HepG2 (cell line): Measurements from ENCODE around the gene KIF6. TPM values are rescaled to one million over a fixed set of nuclear protein-coding genes. Genes with fewer than 3 reads are reported as not detected.

Source experiments
- ATAC-seq: fragments of 200-7000 bp; cut with Tn5 transposase; 3 replicates; pipeline ENCODE4 v1.9.1; 2020; ENCODE audit warnings: mild to moderate bottlenecking, moderate library complexity
- BruUV-seq: library from RNA; stranded (reverse); fragments of 400-500 nt; replicated peaks from 2 replicates; lab custom pipeline; 2021; lab: Mats Ljungman, UMichigan
- CTCF ChIA-PET: fragments of 300-600 bp; formaldehyde crosslinking; extraction: SDS; loops from one replicate; lab custom pipeline; 2021; ENCODE audit warnings: low total read pairs, inconsistent platforms, low intra/inter-chr PET ratio; lab: Yijun Ruan, JAX
- POLR2A ChIA-PET: fragments of 350-600 bp; sonication (Branson Sonifier 250); formaldehyde crosslinking; loops from one replicate; lab custom pipeline; 2020; ENCODE audit warnings: antibody characterized with exemption, inconsistent platforms; lab: Yijun Ruan, JAX
- DNase-seq: peaks from one replicate; pipeline ENCODE4 v3.0.0-alpha.2; 2015; ENCODE audit warnings: low spot score
- FAIRE-seq: peaks from 3 replicates; lab custom pipeline; 2011; peaks lifted over from hg19 to GRCh38; lab: Jason Lieb, UNC
- H2AFZ ChIP-seq: one replicate; pipeline ENCODE4 v1.6.1; 2011; ENCODE audit warnings: low read length, inconsistent platforms
- H3K27ac ChIP-seq: fragments of 300-600 bp; 3 replicates; pipeline ENCODE4 v1.8.0; 2011; ENCODE audit warnings: mixed run types, mild to moderate bottlenecking, mixed read lengths, low read length, inconsistent platforms; ENCODE audit not compliant: insufficient read depth; ENCODE audit errors: extremely low read length
- H3K27me3 ChIP-seq, 2 experiments: fragments of 200-600 bp in 1 of 2; 2 replicates in 1 of 2; 3 replicates in 1 of 2; pipeline versions ENCODE4 v1.6.0 to v1.8.0; 2011; ENCODE audit warnings: low read length in 2 of 2, mild to moderate bottlenecking in 2 of 2, moderate library complexity in 2 of 2, inconsistent platforms in 1 of 2; ENCODE audit not compliant: insufficient read depth in 2 of 2, control insufficient read depth in 1 of 2
- H3K36me3 ChIP-seq, 2 experiments: fragments of 200-600 bp in 1 of 2; replicated peaks in 1 of 2; 2 replicates in 1 of 2; 3 replicates in 1 of 2; pipeline versions ENCODE4 v1.5.1 to v1.8.0; 2011; ENCODE audit warnings: low read length in 2 of 2, inconsistent platforms in 1 of 2; ENCODE audit not compliant: insufficient read depth in 2 of 2, control insufficient read depth in 1 of 2
- H3K4me1 ChIP-seq: 2 replicates; pipeline ENCODE4 v1.5.1; 2012; ENCODE audit warnings: low read length, inconsistent platforms; ENCODE audit not compliant: insufficient read depth
- H3K4me2 ChIP-seq: 2 replicates; pipeline ENCODE4 v1.6.0; 2011; ENCODE audit warnings: low read depth, low read length, inconsistent platforms
- H3K4me3 ChIP-seq, 3 experiments: fragments of 200-600 bp in 1 of 3; sonication (generic), shearing (Covaris generic) in 1 of 3; replicated peaks in 1 of 3; 2 replicates each; pipeline ENCODE4 v1.5.1; 2011 to 2016; ENCODE audit warnings: low read length in 3 of 3, inconsistent platforms in 2 of 3, low read depth in 2 of 3, mild to moderate bottlenecking in 2 of 3, control low read depth in 1 of 3, mixed read lengths in 1 of 3; ENCODE audit not compliant: insufficient read depth in 1 of 3
- H3K79me2 ChIP-seq: one replicate; pipeline ENCODE4 v1.6.1; 2011; ENCODE audit warnings: low read length, inconsistent platforms; ENCODE audit not compliant: insufficient read depth
- H3K9ac ChIP-seq: 2 replicates; pipeline ENCODE4 v1.6.0; 2011; ENCODE audit warnings: mild to moderate bottlenecking, low read depth, low read length, inconsistent platforms; ENCODE audit not compliant: insufficient read depth
- H3K9me3 ChIP-seq: 2 replicates; pipeline ENCODE4 v1.5.1; 2012; ENCODE audit warnings: mild to moderate bottlenecking, low read length
- H4K20me1 ChIP-seq: 2 replicates; pipeline ENCODE4 v1.6.0; 2011; ENCODE audit warnings: inconsistent platforms, mild to moderate bottlenecking, low read length, moderate library complexity; ENCODE audit not compliant: insufficient read depth
- HOXA3 ChIP-seq: sonication (generic); formaldehyde crosslinking; IDR thresholded peaks from 2 replicates; pipeline ENCODE4 v1.5.0; 2020; ENCODE audit warnings: missing genetic modification reagents
- KDM3A ChIP-seq: IDR thresholded peaks from 2 replicates; pipeline ENCODE4 v1.6.1; 2018; ENCODE audit warnings: low read depth, missing compliant biosample characterization
- MLLT10 ChIP-seq: sonication (generic); formaldehyde crosslinking; IDR thresholded peaks from 2 replicates; pipeline ENCODE4 v1.4.0; 2020; ENCODE audit warnings: missing genetic modification reagents
- PAF1 ChIP-seq: IDR thresholded peaks from 2 replicates; pipeline ENCODE4 v1.6.1; 2016; ENCODE audit warnings: missing genetic modification reagents, missing compliant biosample characterization
- PAWR ChIP-seq: sonication (generic); formaldehyde crosslinking; IDR thresholded peaks from 2 replicates; pipeline ENCODE4 v1.4.0; 2020; ENCODE audit warnings: missing genetic modification reagents, mild to moderate bottlenecking, borderline replicate concordance
- RAD21 ChIP-seq: fragments of 450-650 bp; formaldehyde crosslinking; IDR thresholded peaks from 2 replicates; pipeline ENCODE4 v1.5.0; 2020; ENCODE audit warnings: mild to moderate bottlenecking
- SAP130 ChIP-seq: IDR thresholded peaks from 2 replicates; pipeline ENCODE4 v1.6.1; 2016; ENCODE audit warnings: low read depth
- TSC22D2 ChIP-seq: sonication (generic); formaldehyde crosslinking; IDR thresholded peaks from 2 replicates; pipeline ENCODE4 v1.5.1; 2020; ENCODE audit warnings: missing genetic modification reagents, mild to moderate bottlenecking, borderline replicate concordance
- ZFP36L1 ChIP-seq: sonication (generic); formaldehyde crosslinking; IDR thresholded peaks from 2 replicates; pipeline ENCODE4 v1.8.0; 2022; ENCODE audit warnings: mild to moderate bottlenecking, missing genetic modification reagents, moderate library complexity
- ZNF430 ChIP-seq: sonication (generic); formaldehyde crosslinking; IDR thresholded peaks from 2 replicates; pipeline ENCODE4 v1.9.0; 2021; ENCODE audit warnings: mild to moderate bottlenecking, missing genetic modification reagents
- ZSCAN21 ChIP-seq: sonication (generic); formaldehyde crosslinking; IDR thresholded peaks from 2 replicates; pipeline ENCODE4 v1.8.0; 2022; ENCODE audit warnings: mild to moderate bottlenecking, missing genetic modification reagents, moderate library complexity, borderline replicate concordance
- WGBS: methylation state at CpG from one replicate; pipeline ENCODE4 v1.1.6; 2017; ENCODE audit warnings: low lambda C conversion rate; 5-methylcytosine and 5-hydroxymethylcytosine counted together
- in situ Hi-C: cut with HindIII; loops from 2 replicates; pipeline ENCODE4 v1.10.0; 2017; ENCODE audit warnings: low pct_unique_long_range_greater_than_20kb; ENCODE audit not compliant: extremely low pct_ligation_motif_present
- intact Hi-C: fragments of 100-400 bp; cut with micrococcal nuclease; formaldehyde crosslinking; loops from one replicate; pipeline ENCODE4 v1.10.0; 2022; ENCODE audit not compliant: unreplicated experiment
- polyA plus RNA-seq, 8 experiments: library from polyadenylated mRNA; depleted of rRNA in 3 of 8; stranded (reverse) in 7 of 8; unstranded in 1 of 8; fragments of >200 nt; fragmentation: Illumina TruSeq in 4 of 8; extraction: Trizol in 4 of 8; gene quantifications; 2 replicates each; pipeline versions ENCODE4 v1.2.1 to v1.2.3, GENCODE V29; 2011 to 2016; ENCODE audit warnings: low read depth in 4 of 8, missing spikeins in 1 of 8, mixed read lengths in 1 of 8; ENCODE audit not compliant: insufficient read depth in 1 of 8
- total RNA-seq, 5 experiments: library from RNA; depleted of rRNA; stranded (reverse); fragments of >200 nt; fragmentation: Illumina TruSeq; extraction: Trizol; gene quantifications; 2 replicates each; pipeline ENCODE4 v1.2.3, GENCODE V29; 2016; ENCODE audit warnings: low read depth in 1 of 5
- TF ChIP-seq, protein P1 (sequence below): IDR thresholded peaks from 2 replicates; pipeline ENCODE4 v1.6.1; 2016
- TF ChIP-seq, protein P2 (sequence below): sonication (generic); formaldehyde crosslinking; IDR thresholded peaks from 2 replicates; pipeline ENCODE4 v1.4.0; 2020; ENCODE audit warnings: missing genetic modification reagents, borderline replicate concordance

Gene KIF6
- total and polyA plus RNA-seq, 2 of the 13 experiments (the other 11 are each of a cell fraction or from before 2014, with no cell fraction given) = 0.04 to 0.27 TPM

DNA sequence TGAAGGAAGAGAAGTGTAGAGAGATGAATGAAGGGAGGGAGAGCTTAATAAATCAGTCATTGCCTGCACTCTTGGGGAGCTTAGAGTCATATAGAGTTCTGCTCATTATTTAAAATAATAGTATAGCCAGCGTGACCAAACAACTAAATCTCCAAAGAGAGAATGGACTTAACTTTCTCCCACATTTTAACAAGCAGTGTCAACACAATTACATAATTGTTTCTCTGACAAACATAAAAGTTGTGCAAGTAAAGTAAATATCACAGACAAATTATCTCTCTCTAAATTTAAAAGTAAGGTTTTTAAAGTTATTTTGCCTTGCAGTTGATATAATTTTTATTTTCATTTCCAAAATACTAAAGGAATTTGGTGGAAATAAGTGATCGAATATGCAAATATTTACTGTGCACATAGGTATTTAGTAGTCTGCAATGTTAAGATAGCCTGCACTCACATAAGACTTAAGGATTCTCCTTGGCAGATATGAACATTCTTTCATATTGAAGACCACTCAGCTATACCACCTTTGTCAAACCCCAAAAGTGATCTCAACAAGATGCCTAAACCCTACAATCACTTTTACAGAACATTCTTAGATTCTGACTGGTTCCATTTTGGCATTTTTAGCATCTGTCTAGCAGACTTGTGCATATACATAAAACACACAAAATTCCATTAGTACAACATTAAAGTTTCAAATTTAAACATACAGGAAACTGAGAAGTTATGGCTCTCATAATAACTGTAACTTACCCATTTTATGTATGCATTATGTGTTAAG lies 67.7 kb downstream of the KIF6 start:
- H2AFZ ChIP-seq = no peak overlapping the region
- no TSS peak for BruUV-seq
- no peaks in the 10 kb centered on the region for H4K20me1 ChIP-seq
- H3K4me3 ChIP-seq = no peak overlapping the region
- H3K27ac ChIP-seq = no peak overlapping the region
- H3K9me3 ChIP-seq = peaks cover 4% of the 10 kb centered on the region; the same call in 1 of the 2 replicates
- no peaks in the 10 kb centered on the region for H3K36me3 ChIP-seq
- no peak for TF ChIP-seq ZFP36L1 (CRISPR knock-in tag)
- TF ChIP-seq HOXA3 (CRISPR knock-in tag) = no peak
- no peak for TF ChIP-seq ZSCAN21 (CRISPR knock-in tag)
- TF ChIP-seq, protein P1, sequence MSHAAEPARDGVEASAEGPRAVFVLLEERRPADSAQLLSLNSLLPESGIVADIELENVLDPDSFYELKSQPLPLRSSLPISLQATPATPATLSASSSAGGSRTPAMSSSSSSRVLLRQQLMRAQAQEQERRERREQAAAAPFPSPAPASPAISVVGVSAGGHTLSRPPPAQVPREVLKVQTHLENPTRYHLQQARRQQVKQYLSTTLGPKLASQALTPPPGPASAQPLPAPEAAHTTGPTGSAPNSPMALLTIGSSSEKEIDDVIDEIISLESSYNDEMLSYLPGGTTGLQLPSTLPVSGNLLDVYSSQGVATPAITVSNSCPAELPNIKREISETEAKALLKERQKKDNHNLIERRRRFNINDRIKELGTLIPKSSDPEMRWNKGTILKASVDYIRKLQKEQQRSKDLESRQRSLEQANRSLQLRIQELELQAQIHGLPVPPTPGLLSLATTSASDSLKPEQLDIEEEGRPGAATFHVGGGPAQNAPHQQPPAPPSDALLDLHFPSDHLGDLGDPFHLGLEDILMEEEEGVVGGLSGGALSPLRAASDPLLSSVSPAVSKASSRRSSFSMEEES (CRISPR knock-in tag) = no peak
- no peak for TF ChIP-seq RAD21
- no peak for TF ChIP-seq KDM3A (CRISPR knock-in tag)
- TF ChIP-seq PAF1 (CRISPR knock-in tag) = no peak
- no peak for TF ChIP-seq ZNF430 (CRISPR knock-in tag)
- TF ChIP-seq, protein P2, sequence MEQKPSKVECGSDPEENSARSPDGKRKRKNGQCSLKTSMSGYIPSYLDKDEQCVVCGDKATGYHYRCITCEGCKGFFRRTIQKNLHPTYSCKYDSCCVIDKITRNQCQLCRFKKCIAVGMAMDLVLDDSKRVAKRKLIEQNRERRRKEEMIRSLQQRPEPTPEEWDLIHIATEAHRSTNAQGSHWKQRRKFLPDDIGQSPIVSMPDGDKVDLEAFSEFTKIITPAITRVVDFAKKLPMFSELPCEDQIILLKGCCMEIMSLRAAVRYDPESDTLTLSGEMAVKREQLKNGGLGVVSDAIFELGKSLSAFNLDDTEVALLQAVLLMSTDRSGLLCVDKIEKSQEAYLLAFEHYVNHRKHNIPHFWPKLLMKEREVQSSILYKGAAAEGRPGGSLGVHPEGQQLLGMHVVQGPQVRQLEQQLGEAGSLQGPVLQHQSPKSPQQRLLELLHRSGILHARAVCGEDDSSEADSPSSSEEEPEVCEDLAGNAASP = no peak
- no peak for TF ChIP-seq PAWR (CRISPR knock-in tag)
- TF ChIP-seq TSC22D2 = no peak
- TF ChIP-seq MLLT10 (CRISPR knock-in tag) = no peak
- TF ChIP-seq SAP130 (CRISPR knock-in tag) = no peak
- ChIA-PET POLR2A (no interaction called here), CTCF (no interaction called here)
- H3K9ac ChIP-seq = no peak overlapping the region
- ATAC-seq = no peak
- H3K4me1 ChIP-seq = no peaks in the 10 kb centered on the region
- no peak for DNase-seq
- no peaks in the 10 kb centered on the region for H3K27me3 ChIP-seq
- WGBS = 29% methylated on average over 2 of the region's 2 CpGs
- intact Hi-C loops (no loop called here), in situ Hi-C loops (no loop called here)
- H3K4me2 ChIP-seq = no peak overlapping the region
- no peak for FAIRE-seq
- H3K79me2 ChIP-seq = no peaks in the 10 kb centered on the region
